Chondrocyte (in vitro differentiated cells): ENCODE results near the gene CRIM1. TPM values are rescaled to one million over a fixed set of nuclear protein-coding genes. Genes with fewer than 3 reads are reported as not detected.

Experiments
- DNase-seq: peaks from one replicate; pipeline ENCODE4 v3.0.0; 2021; ENCODE audit warnings: mixed read lengths, low spot score
- H3K27ac Mint-ChIP-seq: one replicate; pipeline ENCODE4 v1.8.0; 2021; ENCODE audit warnings: mild to moderate bottlenecking, moderate library complexity, mixed read lengths; ENCODE audit not compliant: unreplicated experiment
- H3K27me3 Mint-ChIP-seq: 2 replicates; pipeline ENCODE4 v1.8.0; 2021; ENCODE audit warnings: low read depth, mixed read lengths
- H3K36me3 Mint-ChIP-seq: 2 replicates; pipeline ENCODE4 v1.8.0; 2021; ENCODE audit warnings: low read depth, mixed read lengths
- H3K4me1 Mint-ChIP-seq: 2 replicates; pipeline ENCODE4 v1.8.0; 2021; ENCODE audit warnings: low read depth, mild to moderate bottlenecking, mixed read lengths
- H3K4me3 Mint-ChIP-seq: one replicate; pipeline ENCODE4 v1.8.0; 2021; ENCODE audit warnings: mild to moderate bottlenecking, moderate library complexity, mixed read lengths; ENCODE audit not compliant: unreplicated experiment
- H3K9me3 Mint-ChIP-seq: 2 replicates; pipeline ENCODE4 v1.8.0; 2021; ENCODE audit warnings: low read depth, mixed read lengths
- CTCF ChIP-seq: fragments of 200-600 bp; sonication (generic); IDR thresholded peaks from 2 replicates; pipeline ENCODE4 v1.5.0; 2021; ENCODE audit warnings: antibody characterized with exemption, mild to moderate bottlenecking, moderate library complexity
- total RNA-seq: library from RNA; stranded (reverse); gene quantifications from 3 replicates; pipeline ENCODE4 v1.2.1, GENCODE V29; 2021

The CRIM1 gene
- total RNA-seq, 1 donor from 2014 or later: 194 TPM

DNA sequence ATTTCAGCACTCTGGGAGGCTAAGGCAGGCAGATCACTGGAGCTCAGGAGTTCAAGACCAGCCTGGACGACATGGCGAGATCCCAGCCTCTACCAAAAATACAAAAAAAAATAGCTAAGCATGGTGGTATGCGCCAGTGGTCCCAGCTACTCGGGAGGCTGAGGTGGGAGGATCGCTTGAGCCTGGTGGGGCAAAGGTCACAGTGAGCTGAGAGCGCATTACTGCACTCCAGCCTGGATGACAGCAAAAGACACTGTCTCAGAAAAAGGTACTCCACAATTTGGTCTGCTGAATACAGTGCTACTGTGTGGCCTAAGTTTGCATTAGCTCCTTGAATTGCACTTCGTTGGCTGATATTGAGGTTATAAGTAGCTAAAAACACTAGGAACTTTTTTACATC is 144.5 kb downstream of the CRIM1 start:
- peaks cover 16% of the 10 kb centered on the region for H3K4me1 Mint-ChIP-seq
- H3K27ac Mint-ChIP-seq: no peak overlapping the region
- no peaks in the 10 kb centered on the region for H3K9me3 Mint-ChIP-seq
- peaks cover 18% of the 10 kb centered on the region for H3K36me3 Mint-ChIP-seq
- DNase-seq: no peak
- H3K27me3 Mint-ChIP-seq: no peaks in the 10 kb centered on the region
- H3K4me3 Mint-ChIP-seq: no peak overlapping the region
- no peak for TF ChIP-seq CTCF

- no peak for DNase-seq
- no peak for TF ChIP-seq CTCF
- H3K27me3 Mint-ChIP-seq: no peaks in the 10 kb centered on the region
- no peaks in the 10 kb centered on the region for H3K9me3 Mint-ChIP-seq
- H3K36me3 Mint-ChIP-seq: peaks cover 21% of the 10 kb centered on the region
- H3K27ac Mint-ChIP-seq: no peak overlapping the region
- no peak overlapping the region for H3K4me3 Mint-ChIP-seq
- H3K4me1 Mint-ChIP-seq: peaks cover 13% of the 10 kb centered on the region
Measured at GRCh38 chr2:36502081-36502480, 146.5 kb downstream of the CRIM1 start.

- no peaks in the 10 kb centered on the region for H3K27me3 Mint-ChIP-seq
- peaks cover 18% of the 10 kb centered on the region for H3K4me1 Mint-ChIP-seq
- no peak for DNase-seq
- no peak overlapping the region for H3K27ac Mint-ChIP-seq
- peak; percentile 92 for TF ChIP-seq CTCF
- H3K36me3 Mint-ChIP-seq: peaks cover 17% of the 10 kb centered on the region
- no peaks in the 10 kb centered on the region for H3K9me3 Mint-ChIP-seq
- no peak overlapping the region for H3K4me3 Mint-ChIP-seq
Measured at GRCh38 chr2:36507408-36507812, 151.8 kb downstream of the CRIM1 start.

DNA sequence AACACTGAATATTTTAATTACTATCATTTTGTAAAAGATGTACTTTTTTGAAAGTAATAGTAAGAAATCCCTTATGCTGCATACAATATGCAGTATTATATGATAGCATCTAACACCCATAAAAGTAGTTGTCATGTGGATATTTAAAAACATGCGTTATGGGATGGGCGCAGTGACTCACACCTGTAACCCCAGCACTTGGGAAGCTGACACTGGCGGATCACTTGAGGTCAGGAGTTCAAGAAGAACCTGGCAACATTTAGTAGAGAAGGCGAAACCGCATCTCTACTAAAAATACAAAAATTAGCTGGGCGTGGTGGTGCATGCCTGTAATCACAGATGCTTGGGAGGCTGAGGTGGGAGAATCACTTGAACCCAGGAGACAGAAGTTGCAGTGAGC is 153.5 kb downstream of the CRIM1 start:
- Mint-ChIP-seq H3K4me3 (no peak overlapping the region), H3K36me3 (peaks cover 22% of the 10 kb centered on the region), H3K9me3 (no peaks in the 10 kb centered on the region), H3K4me1 (peaks cover 24% of the 10 kb centered on the region), H3K27me3 (no peaks in the 10 kb centered on the region), H3K27ac (no peak overlapping the region)
- DNase-seq: no peak
- no peak for TF ChIP-seq CTCF

DNA sequence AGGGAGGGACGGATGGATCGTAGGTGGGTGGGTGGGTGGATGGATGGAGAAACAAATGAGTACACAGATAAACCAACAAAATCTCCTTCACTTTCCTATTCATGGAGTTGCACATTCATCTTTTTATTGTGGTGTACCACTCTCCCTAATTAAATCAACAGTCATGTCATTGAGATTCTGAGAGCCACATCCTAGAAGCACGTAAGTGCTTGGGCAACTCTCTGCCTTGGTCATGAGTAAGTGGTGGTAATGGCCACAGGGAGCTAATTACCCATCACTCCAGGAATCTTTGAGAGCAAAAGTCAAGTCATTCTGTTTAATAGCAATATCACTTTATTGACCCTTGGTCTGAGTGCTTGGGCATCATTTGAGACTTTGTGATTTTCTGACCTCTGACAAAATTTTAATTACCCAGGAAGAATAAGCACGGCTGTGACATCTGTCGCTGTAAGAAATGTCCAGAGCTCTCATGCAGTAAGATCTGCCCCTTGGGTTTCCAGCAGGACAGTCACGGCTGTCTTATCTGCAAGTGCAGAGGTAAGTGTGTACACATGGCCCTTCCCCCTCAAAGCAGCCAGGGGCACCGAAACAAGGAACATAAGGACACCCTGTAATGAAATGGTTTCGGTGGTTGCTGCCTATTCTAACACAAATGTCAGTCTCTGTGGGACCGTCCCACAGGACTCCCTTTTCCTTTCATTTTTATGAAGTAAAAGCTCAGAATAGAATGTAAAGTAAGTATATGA is 156.5 kb downstream of the CRIM1 start:
- H3K4me3 Mint-ChIP-seq: no peak overlapping the region
- no peaks in the 10 kb centered on the region for H3K9me3 Mint-ChIP-seq
- H3K27ac Mint-ChIP-seq: no peak overlapping the region
- DNase-seq: no peak
- peaks cover 27% of the 10 kb centered on the region for H3K36me3 Mint-ChIP-seq
- H3K27me3 Mint-ChIP-seq: no peaks in the 10 kb centered on the region
- H3K4me1 Mint-ChIP-seq: peaks cover 41% of the 10 kb centered on the region
- no peak for TF ChIP-seq CTCF
